GM18499 (cell line): ENCODE measurements around the gene APP.
"Not testable (repeated sequence)": the region's sequence is repeated elsewhere in the genome, so short reads cannot be mapped to it uniquely, and the experiment has no call there.

ENCODE experiments used
- ATAC-seq: cut with Tn5 transposase; IDR thresholded peaks from one replicate; pipeline ENCODE4 v1.9.1; 2021; ENCODE audit warnings: moderate number of reproducible peaks; ENCODE audit not compliant: insufficient read depth, unreplicated experiment

Gene APP

GRCh38 chr21:26036916-26037315 is 133.7 kb downstream of the APP start:
- no peak for ATAC-seq

- ATAC-seq, result no peak
Observed at GRCh38 chr21:26032263-26032662, 138.3 kb downstream of the APP start.

- no peak for ATAC-seq
Observed at GRCh38 chr21:26028183-26028582, 142.4 kb downstream of the APP start.

GRCh38 chr21:26027696-26028095 is 142.9 kb downstream of the APP start:
- ATAC-seq, result no peak

GRCh38 chr21:26025536-26026512 is 144.7 kb downstream of the APP start:
- no peak for ATAC-seq

GRCh38 chr21:26023406-26023805 is 147.2 kb downstream of the APP start:
- ATAC-seq, result not testable (repeated sequence)

GRCh38 chr21:26022598-26023337 is 147.8 kb downstream of the APP start:
- ATAC-seq, result not testable (repeated sequence)

- no peak for ATAC-seq
Observed at GRCh38 chr21:26020510-26020909, 150.1 kb downstream of the APP start.

GRCh38 chr21:26020081-26020480 is 150.5 kb downstream of the APP start:
- no peak for ATAC-seq

GRCh38 chr21:26019236-26019635 is 151.3 kb downstream of the APP start:
- no peak for ATAC-seq

- ATAC-seq, result no peak
Observed at GRCh38 chr21:26013970-26014369, 156.6 kb downstream of the APP start.

- not testable (repeated sequence) for ATAC-seq
Observed at GRCh38 chr21:26012482-26012881, 158.1 kb downstream of the APP start.

- ATAC-seq, result no peak
Observed at GRCh38 chr21:26011292-26011940, 159.2 kb downstream of the APP start.

GRCh38 chr21:26007951-26008498 is 162.5 kb downstream of the APP start:
- ATAC-seq, result no peak

GRCh38 chr21:26005464-26005863 is 165.1 kb downstream of the APP start:
- ATAC-seq, result no peak

- no peak for ATAC-seq
Observed at GRCh38 chr21:26003404-26003803, 167.2 kb downstream of the APP start.

GRCh38 chr21:26001356-26001755 is 169.2 kb downstream of the APP start:
- ATAC-seq, result no peak

GRCh38 chr21:25999921-26000582 is 170.5 kb downstream of the APP start:
- ATAC-seq, result no peak

GRCh38 chr21:25997788-25998611 is 172.6 kb downstream of the APP start:
- no peak for ATAC-seq
